Retinal pigment epithelial cell (primary cell): ENCODE results near the gene NRSN2.
A peak's percentile ranks its signal among the peaks of the same experiment; 100 is the strongest.
"Not testable (repeated sequence)": the region's sequence is repeated elsewhere in the genome, so short reads cannot be mapped to it uniquely, and the experiment has no call there.

Experiments used
- DNase-seq: peaks from one replicate; pipeline ENCODE4 v3.0.0-alpha.2; 2010; ENCODE audit warnings: low read depth
- H3K4me3 ChIP-seq: 2 replicates; pipeline ENCODE4 v1.5.1; 2011; ENCODE audit warnings: mild to moderate bottlenecking, low read length, control low read depth, moderate library complexity
- CTCF ChIP-seq: conservative IDR thresholded peaks from 2 replicates; pipeline ENCODE4 v1.5.1; 2011; ENCODE audit warnings: low read depth, low read length, control low read depth, inconsistent platforms

The NRSN2 gene

GRCh38 chr20:348972-349841, 2.3 kb downstream of the NRSN2 start:
- DNase-seq, result no peak
- H3K4me3 ChIP-seq, result no peak overlapping the region
- TF ChIP-seq CTCF, result no peak

- no peak overlapping the region for H3K4me3 ChIP-seq
- TF ChIP-seq CTCF, result no peak
- DNase-seq, result no peak
Measured at GRCh38 chr20:353166-353565, 6.3 kb downstream of the NRSN2 start.

GRCh38 chr20:354298-354977, 7.5 kb downstream of the NRSN2 start:
- DNase-seq, result no peak

GRCh38 chr20:356154-356553, 9.2 kb downstream of the NRSN2 start:
- not testable (repeated sequence) for H3K4me3 ChIP-seq, DNase-seq

More at GRCh38 chr20:354298-354977, 7.5 kb downstream of the NRSN2 start:
- peak; percentile 94 for TF ChIP-seq CTCF
- no peak overlapping the region for H3K4me3 ChIP-seq

- no peak overlapping the region for H3K4me3 ChIP-seq
- no peak for TF ChIP-seq CTCF
- no peak for DNase-seq
Measured at GRCh38 chr20:356745-357144, 9.8 kb downstream of the NRSN2 start.

GRCh38 chr20:358891-359555, 12.1 kb downstream of the NRSN2 start:
- H3K4me3 ChIP-seq, result no peak overlapping the region
- TF ChIP-seq CTCF, result no peak
- no peak for DNase-seq

GRCh38 chr20:361561-361960, 14.7 kb downstream of the NRSN2 start:
- DNase-seq, result no peak
- no peak overlapping the region for H3K4me3 ChIP-seq
- no peak for TF ChIP-seq CTCF
